ENCODE data around the gene MARCHF9.

Gene MARCHF9

DNA sequence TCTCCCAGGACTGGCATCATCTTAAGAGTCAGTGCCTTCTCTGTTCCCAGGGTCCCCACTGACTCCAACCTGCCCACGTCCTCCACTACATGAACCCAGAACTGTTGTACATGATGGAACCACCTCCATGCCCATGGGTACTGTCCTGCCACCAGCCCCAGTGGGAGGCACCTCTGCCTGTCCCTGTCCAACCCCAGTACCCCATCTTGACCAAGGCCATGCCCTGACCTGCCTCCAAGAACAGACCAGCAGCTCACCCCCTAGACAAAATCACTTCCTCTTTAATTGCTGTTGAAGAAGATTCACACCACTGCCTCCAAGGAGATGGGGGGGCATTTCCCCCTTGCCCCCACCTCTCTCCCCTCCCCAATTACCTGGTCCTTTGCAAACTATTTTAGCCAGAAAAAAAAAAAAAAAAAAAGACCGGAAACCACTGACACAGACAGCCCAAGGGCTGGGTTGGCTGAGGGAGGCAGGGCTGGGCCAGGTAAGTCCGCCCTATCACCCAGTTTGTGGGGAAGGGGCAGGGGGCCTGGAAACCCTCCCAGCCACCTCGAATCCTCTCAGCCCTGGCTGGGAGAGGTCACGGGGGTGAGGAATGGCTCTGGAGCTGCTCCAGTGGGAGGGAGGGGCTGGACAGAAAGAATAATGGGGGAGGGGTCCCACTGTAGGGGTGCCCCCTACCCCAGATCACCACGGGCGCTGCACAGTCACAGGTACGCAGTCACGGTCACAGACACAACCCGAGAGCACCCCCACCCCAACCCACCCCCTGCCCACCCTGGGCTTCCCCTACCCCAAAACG is 29.8 kb upstream of the MARCHF9 start:
- DNase-seq, result no peak

DNA sequence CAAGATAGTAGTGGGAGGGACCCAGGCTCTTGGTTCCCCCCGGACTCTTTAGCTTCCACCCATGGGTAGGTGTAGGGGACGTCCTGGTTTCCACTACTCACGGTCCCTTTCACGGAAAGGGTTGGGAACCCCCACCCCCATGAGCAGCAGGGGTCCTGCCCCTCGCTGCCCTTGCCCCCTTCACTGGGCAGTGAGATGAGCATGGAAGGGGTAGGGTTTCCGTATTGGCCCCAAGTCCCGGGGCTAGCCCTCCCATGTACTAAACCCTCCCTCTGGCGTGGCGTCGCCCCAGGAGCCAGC is 29.1 kb upstream of the MARCHF9 start:
- no peak for DNase-seq

DNA sequence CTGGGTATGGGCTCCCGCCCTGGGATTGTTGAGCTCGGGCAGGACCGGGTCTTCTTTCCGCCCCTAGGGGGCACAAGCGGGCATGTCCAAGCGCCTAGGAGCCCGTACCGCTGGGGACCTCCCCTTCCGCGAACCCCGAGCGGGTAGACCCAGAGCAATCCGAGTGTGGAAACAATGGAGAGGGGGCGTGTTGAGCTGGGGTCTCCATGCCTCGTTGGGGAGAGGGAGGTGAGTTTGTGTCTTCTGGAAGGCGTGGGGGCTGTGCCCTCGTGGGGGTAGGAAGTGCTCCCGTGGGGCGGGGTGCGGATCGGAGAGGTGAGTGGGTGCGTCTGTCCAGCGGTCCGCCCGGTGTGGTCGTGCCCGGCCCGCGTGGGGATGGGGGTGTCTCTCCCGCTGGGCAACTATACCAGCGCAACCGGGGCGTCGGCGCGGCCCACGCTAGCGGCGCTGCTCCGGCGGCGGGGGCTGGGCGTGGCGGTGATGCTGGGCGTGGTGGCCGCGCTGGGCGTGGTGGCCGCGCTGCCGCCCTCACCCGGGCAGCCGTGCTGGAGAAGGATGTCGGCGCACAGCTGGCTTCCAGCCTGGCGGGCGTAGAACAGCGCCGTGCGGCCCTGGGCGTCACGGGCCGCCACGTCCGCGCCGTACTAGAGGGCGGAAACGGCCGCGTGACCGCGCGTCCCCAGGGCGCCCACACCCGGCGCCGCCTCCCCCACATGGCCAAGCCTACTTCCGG is 28.6 kb upstream of the MARCHF9 start:
- peak; percentile 47 for DNase-seq

DNA sequence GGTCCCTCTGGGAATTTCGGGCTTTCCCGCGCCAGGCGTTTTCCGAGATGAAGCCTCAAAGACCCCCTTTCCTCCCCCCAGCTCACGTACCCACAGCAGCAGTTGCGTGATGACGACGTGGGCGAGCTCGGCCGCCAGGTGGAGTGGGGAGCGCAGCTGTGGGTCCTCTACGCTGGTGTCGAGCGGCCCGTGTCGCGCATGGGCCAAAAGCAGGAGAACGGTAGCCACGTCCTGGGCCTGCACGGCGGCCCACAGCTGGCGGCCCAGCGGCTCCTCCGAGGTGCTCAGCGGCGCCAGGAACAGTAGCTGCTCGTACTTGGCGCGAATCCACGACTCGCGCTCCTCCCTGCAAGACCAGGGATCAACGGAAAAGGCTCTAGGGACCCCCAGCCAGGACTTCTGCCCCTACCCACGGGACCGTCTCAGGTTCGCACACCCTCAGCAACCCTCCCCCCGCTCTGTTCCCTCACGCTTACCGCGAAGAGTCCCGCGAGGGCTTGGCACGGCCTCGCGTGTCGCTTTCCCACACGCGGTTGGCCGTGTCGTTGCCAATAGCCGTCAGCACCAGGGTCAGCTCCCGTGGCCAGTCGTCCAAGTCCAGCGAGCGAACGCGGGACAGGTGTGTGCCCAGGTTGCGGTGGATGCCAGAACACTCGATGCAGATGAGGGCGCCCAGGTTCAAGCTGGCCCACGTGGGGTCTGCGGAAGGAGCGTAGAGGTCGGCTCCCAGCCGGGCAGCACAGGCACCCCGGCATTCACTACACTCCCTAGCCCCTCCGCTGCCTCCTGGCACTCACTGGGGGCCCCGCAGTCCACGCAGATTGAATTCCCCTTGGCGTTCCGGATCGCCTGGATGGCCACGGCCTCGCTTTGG is 27.8 kb upstream of the MARCHF9 start:
- DNase-seq, result no peak

DNA sequence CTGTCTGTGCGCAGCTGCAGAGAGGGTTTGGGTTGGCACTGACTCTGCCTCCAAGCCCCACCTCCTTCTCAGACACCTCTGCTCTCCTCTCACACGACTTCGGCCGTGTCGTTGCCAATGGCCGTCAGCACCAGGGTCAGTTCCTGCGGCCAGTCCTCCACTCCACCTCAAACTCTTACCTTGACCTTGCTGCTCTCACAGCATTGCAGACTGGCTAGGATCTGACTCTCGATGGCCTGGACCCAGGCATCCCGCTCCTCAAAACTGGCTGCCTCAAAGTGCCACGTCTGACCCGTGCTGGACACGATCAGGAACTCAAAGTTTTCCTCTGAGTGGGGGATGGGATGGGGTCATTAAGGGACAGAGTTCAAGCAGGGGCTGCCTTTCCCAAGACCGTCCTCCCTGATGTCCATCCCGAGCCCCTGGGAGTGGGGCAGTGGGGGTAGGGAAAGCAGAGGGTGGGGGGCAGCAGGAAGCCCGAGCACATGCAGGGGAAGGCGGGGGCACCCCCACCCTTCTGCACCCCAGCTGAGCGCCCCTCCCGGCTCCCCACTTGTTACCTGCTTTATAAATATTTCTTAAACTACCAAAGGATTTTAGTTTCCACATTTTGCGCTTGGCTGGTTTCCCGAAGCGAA is 27.0 kb upstream of the MARCHF9 start:
- DNase-seq, result no peak

DNA sequence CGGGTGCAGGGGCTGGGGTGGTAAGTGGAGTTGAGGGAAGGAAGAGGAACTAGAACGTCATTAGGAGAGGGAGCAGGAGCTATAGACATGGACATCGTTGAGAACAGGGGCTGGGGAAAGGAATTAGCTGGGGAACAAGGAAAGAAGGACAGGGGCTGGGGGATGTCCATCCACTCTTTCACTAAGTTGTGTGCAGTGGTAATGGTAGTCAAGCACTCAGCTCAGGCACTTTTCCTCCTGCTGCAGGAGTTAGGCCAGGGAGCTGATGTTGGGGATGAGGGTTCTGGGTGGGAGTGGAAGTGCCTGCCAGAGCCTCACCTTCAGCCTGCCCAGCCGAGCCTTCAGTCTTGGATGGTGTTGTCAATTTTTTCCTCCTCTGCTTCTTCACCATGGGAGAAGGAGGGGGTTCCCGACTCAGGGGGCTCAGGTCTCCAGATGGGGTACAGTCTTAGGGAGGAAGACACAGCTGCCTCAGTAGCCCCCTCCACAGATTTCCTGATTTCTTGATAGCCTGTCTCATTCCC is 25.5 kb upstream of the MARCHF9 start:
- no peak for DNase-seq

DNA sequence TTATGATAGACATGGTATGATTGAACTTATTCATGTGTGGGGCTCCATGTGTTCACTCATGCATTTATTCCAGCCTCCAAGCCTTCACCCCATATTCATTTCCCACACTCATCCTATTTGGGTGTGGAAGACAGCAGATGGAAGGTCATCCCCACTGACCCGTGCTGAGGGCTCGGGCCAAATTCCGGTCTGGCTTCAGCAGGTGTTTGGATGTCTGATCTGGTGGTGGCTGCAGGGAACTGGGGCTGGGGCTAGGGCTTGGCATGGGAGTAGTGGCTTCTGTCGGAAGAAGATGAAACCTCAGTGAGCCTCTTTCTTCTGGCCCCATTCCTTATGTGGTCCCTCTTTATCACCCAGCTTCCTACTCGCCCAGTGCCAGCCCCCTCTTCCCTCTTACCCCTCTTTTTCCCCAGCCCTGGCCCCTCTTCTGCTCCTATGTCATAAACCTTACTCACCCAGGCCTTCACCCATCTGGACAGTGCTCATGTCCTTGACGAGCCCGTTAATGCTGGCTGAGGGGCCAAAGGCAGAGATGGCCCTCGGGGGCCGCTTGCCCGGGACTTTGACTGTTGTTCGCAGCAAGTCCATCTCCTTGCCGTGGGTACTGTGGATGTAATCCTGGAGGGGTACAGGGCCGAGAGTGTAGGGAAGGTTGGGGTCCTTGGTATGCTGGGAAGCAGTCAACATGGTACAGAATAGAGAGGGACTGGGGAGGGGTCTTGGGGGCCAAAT is 24.4 kb upstream of the MARCHF9 start:
- no peak for DNase-seq

DNA sequence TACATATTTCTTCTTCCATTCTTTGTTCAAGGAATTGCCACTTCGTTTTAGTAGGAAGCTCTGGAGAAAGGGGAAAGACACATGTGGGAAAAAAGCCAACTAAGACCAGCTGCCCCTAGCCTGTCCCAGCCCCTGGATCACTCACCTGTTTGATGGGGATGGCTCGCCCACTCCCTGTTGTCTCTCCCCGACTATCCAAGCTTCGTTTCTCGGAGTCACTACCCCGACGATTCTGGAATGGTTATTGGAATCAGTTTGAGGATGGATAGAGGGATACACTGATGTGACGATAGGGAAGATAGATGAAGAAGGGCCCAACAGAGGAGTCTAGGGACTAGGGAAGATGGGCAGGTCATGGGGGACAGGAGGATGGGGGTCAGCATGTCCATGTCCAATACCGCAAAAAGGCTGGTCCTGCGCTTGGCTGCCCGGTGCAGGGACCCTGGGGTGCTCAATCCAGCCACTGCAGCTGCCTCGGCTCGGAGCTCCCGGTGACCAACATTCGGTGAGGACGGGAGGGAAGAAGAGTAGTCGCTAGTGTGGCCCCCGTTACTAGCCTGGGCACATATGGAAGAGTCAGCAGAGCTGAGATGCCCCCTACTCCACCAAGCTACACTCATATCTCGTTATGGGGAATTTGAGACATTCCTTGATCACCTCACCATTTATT is 23.4 kb upstream of the MARCHF9 start:
- no peak for DNase-seq

DNA sequence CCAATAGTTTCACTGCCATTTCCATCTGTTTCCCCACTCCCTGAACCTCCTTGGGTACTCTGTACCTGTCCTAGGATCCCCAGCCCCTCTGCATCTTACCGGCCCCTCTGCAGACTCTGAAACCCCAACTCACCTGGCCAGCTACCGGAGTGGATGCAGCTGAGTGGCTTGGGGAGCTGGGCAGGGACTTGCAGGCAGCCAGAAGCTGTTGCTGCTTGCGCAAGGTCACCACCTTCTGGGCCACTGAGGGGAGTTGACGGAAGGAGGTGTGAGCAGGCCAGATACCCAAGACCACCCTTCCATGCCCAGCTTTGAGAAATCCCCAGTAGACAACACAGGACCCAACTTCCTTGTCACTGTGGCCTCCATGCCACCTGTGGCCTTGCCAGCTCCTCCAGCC is 22.6 kb upstream of the MARCHF9 start:
- no peak for DNase-seq

DNA sequence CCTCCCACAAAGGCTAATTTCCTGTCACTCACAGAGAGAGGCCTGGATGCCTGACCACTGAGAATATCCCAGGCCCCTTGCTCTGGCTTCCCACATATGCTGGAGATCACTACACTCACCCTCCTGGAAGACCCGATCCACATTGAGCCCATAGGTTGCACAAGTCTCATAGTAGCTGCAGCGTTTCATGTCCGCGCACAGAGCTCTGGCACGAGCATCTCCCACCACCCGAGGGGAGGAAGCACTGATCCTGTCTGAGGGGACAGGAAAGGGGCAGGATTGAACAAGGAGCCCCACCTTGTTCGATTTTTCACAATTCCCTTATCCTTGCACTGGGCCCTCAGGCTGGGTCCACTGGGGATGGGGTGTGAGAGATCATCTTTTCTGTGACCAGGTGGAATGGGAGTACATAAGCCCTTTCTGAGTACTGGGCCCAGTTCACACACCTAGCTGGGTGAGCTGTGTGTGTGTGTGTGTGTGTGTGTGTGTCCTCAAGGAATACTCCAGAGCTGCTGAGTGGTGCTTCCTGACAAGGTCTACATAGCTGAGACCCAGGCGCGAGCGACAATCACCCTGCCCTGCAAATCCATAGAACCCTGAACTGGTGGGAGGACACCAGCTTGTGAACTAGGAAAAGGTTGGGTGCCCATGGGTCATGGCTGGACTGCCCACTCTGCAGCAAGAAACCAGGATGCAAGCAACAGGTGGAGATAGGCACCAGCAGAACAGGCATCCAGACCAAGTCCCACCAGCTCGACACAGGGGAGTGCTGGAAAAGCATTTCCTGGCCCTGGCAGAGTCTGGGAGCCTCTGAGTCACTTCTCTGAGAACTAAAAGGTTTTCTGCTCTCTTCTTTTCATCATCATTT is 21.9 kb upstream of the MARCHF9 start:
- DNase-seq, result no peak

DNA sequence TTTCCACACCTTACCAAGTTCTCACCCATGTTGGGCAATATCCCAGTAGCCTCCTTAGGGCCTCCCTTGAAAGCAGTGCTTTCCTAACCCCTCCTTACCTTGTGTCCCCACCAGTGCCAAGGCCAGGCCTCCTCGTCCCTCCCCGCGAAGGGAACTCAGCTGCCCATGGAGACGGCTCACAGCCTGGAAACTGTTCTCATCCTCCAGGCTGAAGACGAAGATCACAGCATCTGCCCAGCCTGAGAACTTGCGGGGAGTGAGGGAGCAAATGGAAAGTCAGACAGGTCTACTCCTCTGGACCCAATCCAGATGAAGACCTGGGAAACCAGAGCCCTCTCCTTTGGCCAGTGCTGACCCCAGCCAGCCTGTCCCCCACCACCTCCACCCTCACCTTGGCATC is 21.0 kb upstream of the MARCHF9 start:
- DNase-seq, result no peak

DNA sequence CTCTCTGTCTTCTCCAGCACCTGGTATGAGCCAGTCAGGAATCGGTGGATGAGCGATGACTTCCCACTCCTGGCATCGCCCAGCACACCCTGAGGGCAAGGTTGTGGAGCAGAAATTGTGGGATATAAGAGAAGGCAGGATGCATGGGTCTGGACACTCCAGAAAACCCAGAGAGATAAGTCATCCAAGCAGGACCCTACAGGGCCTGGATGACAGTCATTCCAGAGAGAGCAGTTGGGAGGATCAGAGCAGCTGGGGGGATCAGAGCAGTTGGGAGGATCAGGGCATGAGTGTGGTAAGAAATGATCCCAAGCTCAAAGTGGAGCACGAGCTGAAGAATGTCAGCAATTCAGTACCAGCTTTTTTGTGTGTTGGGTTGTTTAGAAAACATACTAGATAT is 20.3 kb upstream of the MARCHF9 start:
- DNase-seq, result no peak

DNA sequence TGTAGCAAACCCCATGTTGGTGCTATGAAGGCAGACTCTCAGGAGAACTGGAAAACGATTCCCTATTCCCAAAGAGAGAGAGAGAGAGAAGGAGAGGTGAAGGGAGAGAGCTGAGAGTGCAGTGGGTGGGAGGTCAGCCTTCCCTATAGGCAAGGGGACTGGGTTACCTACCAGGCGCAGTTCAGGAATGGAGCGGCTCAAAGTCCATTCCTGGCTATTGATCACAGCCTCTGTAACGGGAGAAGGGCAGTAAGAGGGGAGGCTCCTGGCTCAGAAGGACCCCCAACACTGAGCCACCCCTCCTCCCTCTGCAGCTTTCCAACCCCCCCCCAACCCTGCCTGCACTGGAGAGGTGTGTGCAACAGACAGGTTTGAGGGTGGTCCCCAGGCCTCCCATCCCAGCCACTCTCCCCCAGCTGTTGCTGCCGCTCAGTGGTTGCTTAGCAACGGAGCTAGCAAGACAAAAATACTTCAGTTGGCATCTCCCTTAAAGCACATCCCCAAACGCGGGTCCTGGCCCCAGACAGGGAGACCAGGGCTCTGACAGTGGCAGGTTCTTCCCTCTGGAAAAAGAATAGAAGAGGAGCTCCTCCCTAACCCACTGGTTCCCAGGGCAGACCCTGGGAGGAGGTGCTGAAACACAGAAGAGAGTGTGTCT is 19.6 kb upstream of the MARCHF9 start:
- DNase-seq, result no peak

DNA sequence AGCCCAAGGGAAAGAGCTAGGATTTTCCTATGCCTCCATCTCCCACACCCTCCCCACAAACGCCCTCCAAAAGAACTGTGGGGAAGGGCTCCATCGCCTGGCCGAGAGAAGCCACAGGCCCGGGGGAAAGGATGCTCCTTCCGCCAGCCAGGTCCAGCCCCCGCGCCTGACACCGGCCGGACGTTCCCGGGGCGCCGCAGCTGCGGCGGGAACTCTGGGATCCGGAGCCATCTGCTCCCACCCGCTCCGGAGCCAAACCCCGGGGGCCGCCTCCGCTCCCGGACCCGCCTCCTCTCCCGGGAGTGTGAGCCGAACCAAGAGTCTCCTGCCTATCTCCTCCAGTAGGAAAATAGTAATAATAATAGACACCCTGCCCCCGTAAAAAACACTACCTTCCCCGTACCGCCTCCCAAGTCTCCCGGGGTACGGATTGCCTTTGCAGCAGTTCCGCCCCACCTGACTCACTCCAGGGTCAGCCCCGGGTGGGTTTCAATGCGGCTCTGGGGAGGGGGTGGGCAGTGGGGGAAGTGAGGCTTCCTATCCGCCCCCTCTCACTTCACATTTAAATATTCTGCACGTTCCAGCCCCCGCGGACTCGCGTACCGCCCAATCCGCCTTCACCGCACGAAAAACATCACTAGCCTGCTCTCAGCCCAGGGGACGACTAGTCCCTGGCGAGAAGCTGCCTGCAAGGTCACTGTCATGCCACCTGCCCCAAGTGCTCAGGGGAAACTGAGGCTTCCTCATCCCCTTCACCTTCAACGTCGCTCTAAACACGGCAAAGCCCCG is 18.8 kb upstream of the MARCHF9 start:
- no peak for DNase-seq

DNA sequence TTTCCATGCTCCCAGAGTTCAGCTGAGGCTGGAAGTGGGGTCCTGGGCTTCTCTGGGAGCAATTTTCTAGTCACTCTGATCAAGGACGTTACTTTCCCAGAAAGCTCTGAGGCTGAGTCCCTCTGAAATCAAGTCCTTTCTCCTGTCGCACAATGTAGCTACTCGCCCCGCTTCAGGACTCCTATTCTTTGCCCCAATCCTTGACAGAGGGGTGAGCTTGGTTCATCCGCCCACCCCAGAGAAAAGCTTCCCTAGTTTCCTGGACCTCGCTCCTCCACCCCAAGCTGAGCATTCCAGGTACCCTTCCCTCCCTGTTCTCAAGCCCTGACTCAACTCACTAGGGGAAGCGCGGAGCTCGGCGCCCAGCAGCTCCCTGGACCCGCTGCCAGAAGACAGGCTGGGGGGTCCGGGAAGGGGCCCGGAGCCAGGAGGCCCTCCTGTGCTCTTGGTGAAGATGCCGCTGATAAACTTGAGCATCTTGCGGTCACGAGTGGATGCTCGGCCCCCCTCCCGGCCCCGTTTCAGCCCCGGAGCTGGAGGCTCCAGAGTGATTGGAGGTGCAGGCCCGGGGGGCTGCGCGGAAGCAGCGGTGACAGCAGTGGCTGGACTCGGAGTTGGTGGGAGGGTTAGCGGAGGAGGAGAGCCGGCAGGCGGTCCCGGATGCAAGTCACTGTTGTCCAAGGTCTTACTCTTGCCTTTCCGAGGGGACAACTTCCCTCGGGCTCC is 18.0 kb upstream of the MARCHF9 start:
- no peak for DNase-seq

DNA sequence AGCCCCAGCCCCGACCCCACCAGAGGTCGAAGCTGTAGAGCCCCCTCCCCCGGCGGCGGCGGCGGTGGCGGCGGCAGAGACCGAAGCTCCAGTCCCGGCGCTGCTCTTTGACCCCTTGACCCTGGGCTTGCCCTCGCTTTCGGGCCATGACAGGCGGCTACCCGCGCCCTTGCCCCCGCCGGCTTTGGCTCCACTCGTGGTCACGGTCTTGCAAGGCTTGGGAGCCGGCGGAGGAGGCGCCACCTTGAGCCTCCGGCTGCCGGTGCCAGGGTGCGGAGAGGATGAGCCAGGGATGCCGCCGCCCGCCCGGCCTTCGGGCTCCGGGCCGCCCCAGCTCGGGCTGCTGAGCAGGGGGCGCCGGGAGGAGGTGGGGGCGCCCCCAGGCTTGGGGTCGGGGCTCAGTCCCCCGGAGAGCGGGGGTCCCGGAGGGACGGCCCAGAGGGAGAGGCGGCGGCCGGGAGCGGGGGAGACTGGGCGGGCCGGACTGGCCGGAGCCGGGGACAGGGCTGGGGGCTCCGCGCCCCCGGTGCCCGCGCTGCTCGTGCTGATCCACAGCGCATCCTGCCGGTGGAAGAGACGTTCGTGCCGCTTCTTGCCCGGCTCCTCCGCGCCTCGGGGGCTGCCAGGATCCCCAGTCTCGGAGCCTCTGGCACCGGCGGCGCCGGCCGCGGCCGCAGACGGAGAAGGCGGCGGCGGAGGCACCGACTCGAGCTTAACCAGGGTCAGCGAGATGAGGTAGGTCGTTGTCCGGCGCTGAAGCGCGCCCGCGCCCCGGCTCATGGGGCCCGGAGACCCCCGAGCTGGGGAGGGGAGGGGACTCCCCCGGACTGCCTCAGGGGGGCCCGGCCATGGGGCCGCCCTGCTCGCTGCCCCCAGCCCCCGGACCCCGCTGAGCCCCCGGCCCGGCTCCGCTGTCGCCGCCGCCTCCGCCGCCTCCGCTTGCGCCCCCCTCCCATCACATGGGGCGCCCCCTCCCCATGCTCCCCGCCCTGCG is 17.1 kb upstream of the MARCHF9 start:
- DNase-seq, result no peak

DNA sequence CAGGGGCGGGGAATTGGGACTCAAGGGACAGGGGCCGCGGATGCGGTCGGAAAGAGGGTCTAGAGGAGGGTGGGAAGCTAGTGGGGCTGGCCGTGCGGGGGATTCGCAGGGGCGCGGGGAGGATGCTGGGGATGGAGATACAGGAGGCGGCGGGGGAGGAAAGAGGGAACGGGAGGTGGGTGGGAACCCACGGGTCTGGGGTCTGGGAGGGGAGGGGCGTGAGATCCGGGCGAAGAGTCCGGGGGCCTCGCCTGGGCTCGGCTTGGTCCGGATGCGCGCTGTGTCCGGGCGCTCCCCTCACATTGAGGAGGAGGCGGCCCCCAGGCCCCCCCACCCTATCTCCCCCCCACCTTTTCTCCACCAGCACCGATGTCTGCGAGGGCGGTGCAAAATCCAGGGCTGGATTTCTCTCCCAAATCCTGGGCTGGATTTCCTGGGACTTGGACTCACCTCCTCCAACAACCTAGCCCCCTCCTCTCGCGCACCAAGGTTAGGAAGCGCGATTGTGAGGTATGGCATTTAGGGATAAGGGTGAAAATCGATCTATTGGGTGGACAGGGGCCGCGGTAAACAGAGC is 16.2 kb upstream of the MARCHF9 start, which contains the start of gene AGAP2:
TSS of gene AGAP2 (minus strand) at position 82 of the 577 bp plus-strand sequence. CDS start 496 bp downstream, outside the sequence.
- no peak for DNase-seq
